HepG2 (cell line): Measurements from ENCODE around the gene ITPR1.

Experiments
- EP300 ChIP-seq, 3 experiments: sonication (generic) in 1 of 3; formaldehyde crosslinking in 1 of 3; IDR thresholded peaks; 2 replicates each; pipeline versions ENCODE4 v1.5.1 to v1.6.1; 2011 to 2020; ENCODE audit warnings: low read depth in 2 of 3, low read length in 2 of 3, borderline replicate concordance in 1 of 3, improper control_type of control experiment in 1 of 3, mild to moderate bottlenecking in 1 of 3, missing genetic modification reagents in 1 of 3, moderate library complexity in 1 of 3
- IRF2 ChIP-seq: IDR thresholded peaks from 2 replicates; pipeline ENCODE4 v1.6.1; 2018; ENCODE audit warnings: missing genetic modification reagents, missing compliant biosample characterization
- IRX3 ChIP-seq: sonication (generic); formaldehyde crosslinking; IDR thresholded peaks from 2 replicates; pipeline ENCODE4 v1.8.1; 2023; ENCODE audit warnings: mild to moderate bottlenecking, low read depth, missing genetic modification reagents, borderline replicate concordance
- POLR2A ChIP-seq, 2 experiments: IDR thresholded peaks; 2 replicates each; pipeline ENCODE4 v1.6.1; 2011; ENCODE audit warnings: low read depth in 2 of 2, low read length in 2 of 2, mild to moderate bottlenecking in 1 of 2, moderate library complexity in 1 of 2; ENCODE audit not compliant: insufficient read depth in 1 of 2
- TF ChIP-seq, protein P1 (sequence below): sonication (generic); formaldehyde crosslinking; IDR thresholded peaks from 2 replicates; pipeline ENCODE4 v1.5.0; 2020; ENCODE audit warnings: mild to moderate bottlenecking, missing genetic modification reagents, moderate library complexity
- TF ChIP-seq, protein P2 (sequence below): sonication (generic); formaldehyde crosslinking; IDR thresholded peaks from 2 replicates; pipeline ENCODE4 v1.8.1; 2023; ENCODE audit warnings: mild to moderate bottlenecking, inconsistent platforms, moderate library complexity, missing genetic modification reagents, borderline replicate concordance

- TF ChIP-seq, protein P1, sequence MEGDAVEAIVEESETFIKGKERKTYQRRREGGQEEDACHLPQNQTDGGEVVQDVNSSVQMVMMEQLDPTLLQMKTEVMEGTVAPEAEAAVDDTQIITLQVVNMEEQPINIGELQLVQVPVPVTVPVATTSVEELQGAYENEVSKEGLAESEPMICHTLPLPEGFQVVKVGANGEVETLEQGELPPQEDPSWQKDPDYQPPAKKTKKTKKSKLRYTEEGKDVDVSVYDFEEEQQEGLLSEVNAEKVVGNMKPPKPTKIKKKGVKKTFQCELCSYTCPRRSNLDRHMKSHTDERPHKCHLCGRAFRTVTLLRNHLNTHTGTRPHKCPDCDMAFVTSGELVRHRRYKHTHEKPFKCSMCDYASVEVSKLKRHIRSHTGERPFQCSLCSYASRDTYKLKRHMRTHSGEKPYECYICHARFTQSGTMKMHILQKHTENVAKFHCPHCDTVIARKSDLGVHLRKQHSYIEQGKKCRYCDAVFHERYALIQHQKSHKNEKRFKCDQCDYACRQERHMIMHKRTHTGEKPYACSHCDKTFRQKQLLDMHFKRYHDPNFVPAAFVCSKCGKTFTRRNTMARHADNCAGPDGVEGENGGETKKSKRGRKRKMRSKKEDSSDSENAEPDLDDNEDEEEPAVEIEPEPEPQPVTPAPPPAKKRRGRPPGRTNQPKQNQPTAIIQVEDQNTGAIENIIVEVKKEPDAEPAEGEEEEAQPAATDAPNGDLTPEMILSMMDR (CRISPR knock-in tag): no peak
- TF ChIP-seq, protein P2, sequence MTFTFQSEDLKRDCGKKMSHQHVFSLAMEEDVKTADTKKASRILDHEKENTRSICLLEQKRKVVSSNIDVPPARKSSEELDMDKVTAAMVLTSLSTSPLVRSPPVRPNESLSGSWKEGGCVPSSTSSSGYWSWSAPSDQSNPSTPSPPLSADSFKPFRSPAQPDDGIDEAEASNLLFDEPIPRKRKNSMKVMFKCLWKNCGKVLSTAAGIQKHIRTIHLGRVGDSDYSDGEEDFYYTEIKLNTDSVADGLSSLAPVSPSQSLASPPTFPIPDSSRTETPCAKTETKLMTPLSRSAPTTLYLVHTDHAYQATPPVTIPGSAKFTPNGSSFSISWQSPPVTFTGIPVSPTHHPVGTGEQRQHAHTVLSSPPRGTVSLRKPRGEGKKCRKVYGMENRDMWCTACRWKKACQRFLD: no peak
- no peak for TF ChIP-seq EP300 (IDR thresholded peaks at IDR 0.05; ENCODE audit: low read depth in 2 of 2, low read length in 2 of 2)
- TF ChIP-seq EP300 (CRISPR knock-in tag; IDR thresholded peaks at IDR 0.05; ENCODE audit: borderline replicate concordance): no peak
- no peak for TF ChIP-seq IRF2 (CRISPR knock-in tag)
- no peak for TF ChIP-seq POLR2A (IDR thresholded peaks at IDR 0.05; ENCODE audit: insufficient read depth in 1 of 2, low read depth in 2 of 2, low read length in 2 of 2)
- no peak for TF ChIP-seq IRX3 (CRISPR knock-in tag)
Observed at GRCh38 chr3:4778119-4778518, 285.0 kb downstream of the ITPR1 start.
